ENCODE measurements around the gene ANGEL1.

ANGEL1 gene

GRCh38 chr14:76769636-76770292, 42.9 kb downstream of the ANGEL1 start:
- FAIRE-seq (no peak), DNase-seq (ENCODE audit: insufficient read length) (no peak)
- TF ChIP-seq TAF1 (IDR thresholded peaks at IDR 0.05; ENCODE audit: borderline replicate concordance, low read depth, low read length) (no peak), POLR2AphosphoS5 (IDR thresholded peaks at IDR 0.05; ENCODE audit: low read depth, low read length) (no peak), POLR2A (IDR thresholded peaks at IDR 0.05; ENCODE audit: low read depth, low read length) (no peak)

DNA sequence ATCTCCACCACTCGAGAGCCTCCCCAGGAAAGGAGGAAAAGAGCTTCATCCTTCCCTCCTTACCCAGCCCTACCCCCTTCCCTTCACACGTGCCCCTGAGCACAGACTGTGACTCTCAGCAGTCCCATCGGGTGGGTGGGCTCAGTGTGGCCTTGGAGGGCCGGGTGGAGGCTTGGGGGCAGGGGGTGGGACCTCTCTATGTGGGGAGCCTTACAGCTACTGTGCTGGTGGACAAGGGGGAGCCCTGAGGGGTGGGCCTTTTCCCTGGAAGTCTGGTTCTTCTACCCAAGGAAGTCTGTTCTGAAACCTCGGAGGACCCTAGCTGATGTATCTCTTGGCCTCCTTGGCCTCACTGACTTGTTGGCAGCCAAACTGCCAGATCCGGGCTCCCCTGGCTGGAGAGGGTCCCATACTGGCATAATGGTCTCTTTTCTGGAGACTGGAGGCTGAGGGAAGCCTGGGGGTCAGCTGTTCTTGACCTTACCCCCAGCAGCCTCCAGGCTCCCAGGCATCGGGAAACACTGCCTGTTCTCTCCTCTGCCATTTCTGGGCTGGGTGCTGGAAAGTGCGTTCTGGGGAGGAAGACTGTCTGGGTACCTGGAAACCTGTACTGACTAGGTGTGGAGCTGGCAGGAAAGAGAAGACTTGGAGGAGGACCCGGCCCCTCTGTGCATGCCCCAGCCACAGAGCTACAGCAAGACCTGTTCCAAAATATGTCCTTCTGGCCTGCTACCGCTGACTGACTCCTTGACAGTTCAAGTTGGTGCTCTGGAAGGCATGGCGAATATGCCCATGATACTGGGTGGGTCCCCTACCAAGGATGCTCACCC, 43.8 kb downstream of the ANGEL1 start:
- no peak for DNase-seq (ENCODE audit: insufficient read length)
- FAIRE-seq = peak; percentile 14
- TF ChIP-seq POLR2A (IDR thresholded peaks at IDR 0.05; ENCODE audit: low read depth, low read length) = no peak
- TF ChIP-seq TAF1 (IDR thresholded peaks at IDR 0.05; ENCODE audit: borderline replicate concordance, low read depth, low read length) = no peak
- no peak for TF ChIP-seq POLR2AphosphoS5 (IDR thresholded peaks at IDR 0.05; ENCODE audit: low read depth, low read length)

DNA sequence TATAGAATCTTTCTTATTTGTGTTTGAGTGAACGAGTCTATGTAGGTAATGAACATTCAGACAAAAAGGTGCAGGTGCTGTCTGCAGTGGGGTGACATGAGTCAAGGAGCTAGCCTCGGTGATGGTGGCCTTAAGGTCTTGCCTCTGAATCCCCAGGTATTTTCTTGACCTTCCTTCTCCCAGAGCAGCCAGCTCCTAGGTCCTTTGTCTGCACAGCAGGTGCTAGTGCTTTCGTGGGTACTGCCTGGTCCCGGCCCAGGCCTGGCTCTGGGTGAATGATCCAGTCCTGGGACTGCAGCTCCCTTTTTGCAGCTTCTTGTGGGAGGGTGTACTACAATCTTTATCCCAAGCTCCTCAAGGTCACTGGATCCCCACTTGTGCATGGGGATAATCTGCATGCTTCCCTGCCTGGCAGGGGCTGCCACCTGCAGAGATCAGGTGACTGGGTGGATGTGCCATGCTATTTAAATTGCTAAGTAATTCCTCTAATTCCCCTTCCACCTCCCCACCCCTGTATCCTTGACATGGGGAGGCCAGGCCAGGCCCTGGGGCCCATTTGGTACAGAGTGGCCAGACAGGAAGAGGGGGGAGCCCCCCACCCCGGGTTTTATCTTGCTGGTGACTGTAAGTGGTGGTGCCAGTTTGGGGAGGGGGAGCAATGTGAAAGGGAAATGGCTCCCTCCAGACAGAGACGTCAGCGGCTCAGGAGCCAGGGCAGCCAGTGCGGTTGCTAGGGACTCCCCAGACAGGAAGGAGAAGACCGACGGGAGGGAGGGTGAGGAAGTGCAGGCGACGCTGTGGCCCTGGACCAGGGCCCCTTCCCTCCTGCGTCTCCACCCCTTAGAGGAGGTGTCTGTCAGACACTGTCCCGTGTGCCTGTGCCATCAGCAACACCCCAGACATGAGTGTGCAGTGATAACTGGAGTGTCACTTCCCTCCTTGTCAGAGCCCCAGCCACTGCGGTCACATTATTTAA, 44.7 kb downstream of the ANGEL1 start:
- DNase-seq (ENCODE audit: insufficient read length) (peak; percentile 60), FAIRE-seq (peak; percentile 86)
- no peak for TF ChIP-seq POLR2AphosphoS5 (IDR thresholded peaks at IDR 0.05; ENCODE audit: low read depth, low read length)
- TF ChIP-seq TAF1 (IDR thresholded peaks at IDR 0.05; ENCODE audit: borderline replicate concordance, low read depth, low read length) = no peak
- TF ChIP-seq POLR2A (IDR thresholded peaks at IDR 0.05; ENCODE audit: low read depth, low read length) = no peak

DNA sequence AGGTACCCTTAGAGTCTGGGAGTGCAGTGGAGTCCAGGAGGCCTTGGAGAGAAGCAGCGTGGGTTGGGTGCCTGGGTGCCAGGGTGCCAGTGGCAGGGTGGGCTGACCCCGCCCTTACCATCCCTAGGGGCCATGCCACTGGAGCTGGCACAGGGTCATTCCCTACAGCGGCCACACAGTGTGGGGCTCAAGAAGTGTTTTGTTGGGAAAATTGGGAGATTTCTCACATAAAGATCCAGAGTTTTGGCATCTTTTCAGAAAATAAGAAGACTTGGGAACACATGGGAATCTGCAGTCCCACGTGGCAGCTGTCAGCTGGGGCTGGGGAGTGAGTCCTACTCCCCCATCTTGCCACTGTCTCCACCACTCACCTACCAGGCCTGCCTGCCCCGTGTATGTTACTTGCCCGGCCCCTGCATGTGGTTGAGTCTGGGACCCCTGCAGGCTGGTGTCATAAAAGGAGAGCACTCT, 47.2 kb downstream of the ANGEL1 start:
- TF ChIP-seq POLR2AphosphoS5 (IDR thresholded peaks at IDR 0.05; ENCODE audit: low read depth, low read length) (no peak), POLR2A (IDR thresholded peaks at IDR 0.05; ENCODE audit: low read depth, low read length) (no peak)
- DNase-seq (ENCODE audit: insufficient read length) (no peak), FAIRE-seq (no peak)

- FAIRE-seq (no peak), DNase-seq (ENCODE audit: insufficient read length) (no peak)
- TF ChIP-seq POLR2A (IDR thresholded peaks at IDR 0.05; ENCODE audit: low read depth, low read length) = no peak
- no peak for TF ChIP-seq TAF1 (IDR thresholded peaks at IDR 0.05; ENCODE audit: borderline replicate concordance, low read depth, low read length)
- TF ChIP-seq POLR2AphosphoS5 (IDR thresholded peaks at IDR 0.05; ENCODE audit: low read depth, low read length) = no peak
Observed at GRCh38 chr14:76763096-76764041, 49.3 kb downstream of the ANGEL1 start.

DNA sequence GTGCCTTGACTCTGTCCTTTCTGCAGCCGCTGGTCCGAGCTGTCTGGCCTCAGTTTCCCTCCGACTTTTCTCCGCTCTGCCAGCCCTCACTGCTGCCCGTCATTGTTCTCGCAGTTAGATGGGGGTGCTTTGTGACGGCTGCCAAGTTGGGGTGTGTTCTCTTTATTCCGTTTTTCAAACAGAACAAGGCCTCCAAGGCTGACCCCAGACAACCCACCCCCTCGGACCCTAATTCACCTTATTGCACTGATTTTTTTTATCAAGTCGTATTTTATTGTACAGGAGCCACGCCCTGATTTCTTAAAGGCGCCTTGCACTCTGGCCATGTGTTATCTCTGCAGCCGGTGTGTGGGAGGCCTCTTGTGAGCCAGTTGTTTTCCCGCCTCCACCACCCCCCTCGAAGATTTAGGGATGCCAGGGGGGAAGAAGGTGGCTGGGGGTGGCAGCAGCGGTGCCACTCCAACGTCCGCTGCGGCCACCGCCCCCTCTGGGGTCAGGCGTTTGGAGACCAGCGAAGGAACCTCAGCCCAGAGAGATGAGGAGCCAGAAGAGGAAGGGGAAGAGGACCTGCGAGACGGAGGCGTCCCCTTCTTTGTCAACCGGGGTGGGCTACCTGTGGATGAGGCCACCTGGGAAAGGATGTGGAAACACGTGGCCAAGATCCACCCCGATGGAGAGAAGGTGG, 50.1 kb downstream of the ANGEL1 start:
- TF ChIP-seq POLR2AphosphoS5 (IDR thresholded peaks at IDR 0.05; ENCODE audit: low read depth, low read length) (no peak), POLR2A (IDR thresholded peaks at IDR 0.05; ENCODE audit: low read depth, low read length) (no peak), TAF1 (IDR thresholded peaks at IDR 0.05; ENCODE audit: borderline replicate concordance, low read depth, low read length) (no peak)
- no peak for DNase-seq (ENCODE audit: insufficient read length)
- no peak for FAIRE-seq

GRCh38 chr14:76761960-76762410, 50.7 kb downstream of the ANGEL1 start:
- DNase-seq (ENCODE audit: insufficient read length) (no peak), FAIRE-seq (no peak)
- TF ChIP-seq POLR2AphosphoS5 (IDR thresholded peaks at IDR 0.05; ENCODE audit: low read depth, low read length) = no peak
- no peak for TF ChIP-seq POLR2A (IDR thresholded peaks at IDR 0.05; ENCODE audit: low read depth, low read length)
- no peak for TF ChIP-seq TAF1 (IDR thresholded peaks at IDR 0.05; ENCODE audit: borderline replicate concordance, low read depth, low read length)

DNA sequence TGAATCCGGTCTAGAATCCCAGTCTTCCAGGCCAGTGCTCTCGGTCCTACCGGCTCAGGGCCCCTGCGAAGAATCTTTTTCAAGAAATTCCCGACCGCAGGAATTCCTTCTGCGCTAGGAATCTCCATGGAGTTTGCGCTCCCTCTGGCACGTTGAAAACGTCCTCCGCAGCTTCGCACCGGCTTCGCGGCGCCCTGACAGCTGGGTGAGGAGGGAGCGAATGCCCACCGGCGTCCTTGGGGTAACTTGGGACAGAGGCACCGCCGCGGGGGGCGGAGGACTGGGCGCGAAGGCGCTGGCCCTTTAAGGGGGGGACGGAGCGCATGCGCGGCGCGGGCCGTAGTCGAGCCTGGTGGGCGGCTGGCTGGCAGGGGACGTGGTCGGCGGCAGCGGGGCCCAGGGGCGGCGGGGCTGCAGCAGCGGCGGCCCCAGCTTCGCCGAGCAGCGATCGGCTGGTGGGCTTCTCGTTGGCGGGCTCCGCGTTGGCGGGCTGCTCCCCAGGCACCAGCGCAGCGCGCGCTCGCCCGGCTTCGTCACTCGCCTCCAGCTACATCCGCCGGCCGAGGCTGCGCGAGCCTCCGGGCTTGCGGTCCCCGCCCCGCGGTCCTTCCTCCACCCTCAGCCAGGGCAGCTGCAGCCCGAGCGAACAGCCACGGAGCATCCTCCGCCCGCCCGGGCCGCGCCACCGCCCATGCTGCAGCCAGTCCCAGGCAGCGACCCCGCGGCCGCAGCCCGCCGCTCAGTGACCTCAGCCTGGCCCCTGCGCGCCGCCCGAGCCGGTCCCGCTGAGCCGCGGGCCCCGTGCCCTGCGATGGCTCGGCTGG, 51.3 kb downstream of the ANGEL1 start, which contains the start of gene VASH1:
TSS of gene VASH1 (plus strand) at position 333 of the 824 bp plus-strand sequence. CDS start 1,354 bp downstream, outside the sequence.
- FAIRE-seq (peak; percentile 88), DNase-seq (ENCODE audit: insufficient read length) (peak; percentile 91)
- no peak for TF ChIP-seq TAF1 (IDR thresholded peaks at IDR 0.05; ENCODE audit: borderline replicate concordance, low read depth, low read length)
- no peak for TF ChIP-seq POLR2AphosphoS5 (IDR thresholded peaks at IDR 0.05; ENCODE audit: low read depth, low read length)
- no peak for TF ChIP-seq POLR2A (IDR thresholded peaks at IDR 0.05; ENCODE audit: low read depth, low read length)
